ENCODE data around the gene TET2.
"Not testable (repeated sequence)": the region's sequence is repeated elsewhere in the genome, so short reads cannot be mapped to it uniquely, and the experiment has no call there.

Gene TET2

DNA sequence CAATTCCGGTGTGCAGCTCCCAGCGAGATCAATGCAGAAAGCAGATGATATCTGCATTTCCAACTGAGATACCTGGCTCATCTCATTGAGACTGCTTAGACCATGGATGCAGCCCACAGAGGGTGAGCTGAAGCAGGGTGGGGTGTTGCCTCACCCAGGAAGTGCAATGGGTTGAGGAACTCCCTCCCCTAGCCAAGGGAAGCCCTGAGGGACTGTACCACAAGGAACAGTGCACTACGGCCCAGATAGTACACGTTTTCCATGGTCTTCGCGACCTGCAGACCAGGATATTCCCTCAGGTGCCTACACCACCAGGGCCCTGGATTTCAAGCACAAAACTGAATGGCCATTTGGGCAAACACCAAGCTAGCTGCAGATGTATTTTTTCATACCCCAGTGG is 150.0 kb downstream of the TET2 start:
- Histone ChIP-seq H3K27me3 (replicated peaks; ENCODE audit: control insufficient read depth, insufficient read depth, low read length) (no peaks in the 10 kb centered on the region), H3K4me3 (ENCODE audit: low read length) (no peak overlapping the region)
- DNase-seq (ENCODE audit: low read depth) = no peak

DNA sequence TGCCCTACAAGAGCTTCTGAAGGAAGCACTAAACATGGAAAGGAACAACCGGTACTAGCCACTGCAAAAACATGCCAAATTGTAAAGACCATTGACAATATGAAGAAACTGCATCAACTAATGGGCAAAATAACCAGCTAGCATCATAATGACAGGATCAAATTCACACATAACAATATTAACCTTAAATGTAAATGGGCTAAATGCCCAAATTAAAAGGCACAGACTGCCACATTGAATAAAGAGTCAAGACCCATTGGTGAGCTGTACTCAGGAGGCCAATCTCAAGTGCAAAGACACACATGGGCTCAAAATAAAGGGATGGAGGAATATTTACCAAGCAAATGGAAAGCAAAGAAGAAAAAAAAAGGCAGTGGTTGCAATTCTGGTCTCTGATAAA is 152.4 kb downstream of the TET2 start:
- not testable (repeated sequence) for H3K36me3 ChIP-seq (ENCODE audit: control insufficient read depth, insufficient read depth, low read length, severe bottlenecking); H3K4me3 ChIP-seq (ENCODE audit: low read length); H3K4me1 ChIP-seq (ENCODE audit: control insufficient read depth, insufficient read depth, low read length); H3K27me3 ChIP-seq (replicated peaks; ENCODE audit: control insufficient read depth, insufficient read depth, low read length); DNase-seq (ENCODE audit: low read depth); H3K9ac ChIP-seq (ENCODE audit: low read length)
- peaks cover 14% of the 10 kb centered on the region for H3K9me3 ChIP-seq (ENCODE audit: control insufficient read depth, low read length)

More for the DNA sequence above, 150.0 kb downstream of the TET2 start:
- Histone ChIP-seq H3K9me3 (ENCODE audit: control insufficient read depth, low read length) (peaks cover 4% of the 10 kb centered on the region), H3K4me1 (ENCODE audit: control insufficient read depth, insufficient read depth, low read length) (no peaks in the 10 kb centered on the region), H3K36me3 (ENCODE audit: control insufficient read depth, insufficient read depth, low read length, severe bottlenecking) (no peaks in the 10 kb centered on the region), H3K9ac (ENCODE audit: low read length) (no peak overlapping the region)

DNA sequence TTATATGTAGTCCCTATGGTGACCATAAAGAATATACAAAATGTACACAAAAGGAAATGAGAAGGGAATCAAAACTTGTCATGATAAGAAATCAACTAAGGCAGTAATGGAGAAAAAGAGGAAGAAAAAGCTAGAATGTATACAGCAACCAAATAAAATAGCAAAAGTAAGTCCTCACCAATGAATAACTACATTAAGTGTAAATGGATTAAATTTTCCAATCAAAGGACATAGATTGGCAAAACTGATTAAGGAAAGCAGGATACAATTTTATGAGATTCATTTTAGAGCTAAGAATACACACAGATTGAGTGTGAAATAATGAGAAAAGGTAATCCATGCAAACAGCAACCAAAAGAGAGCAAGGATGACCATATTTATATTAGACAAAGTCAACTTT is 157.4 kb downstream of the TET2 start:
- Histone ChIP-seq H3K4me1 (ENCODE audit: control insufficient read depth, insufficient read depth, low read length) (no peaks in the 10 kb centered on the region), H3K9ac (ENCODE audit: low read length) (no peak overlapping the region), H3K9me3 (ENCODE audit: control insufficient read depth, low read length) (peaks cover 17% of the 10 kb centered on the region), H3K27me3 (replicated peaks; ENCODE audit: control insufficient read depth, insufficient read depth, low read length) (no peaks in the 10 kb centered on the region), H3K36me3 (ENCODE audit: control insufficient read depth, insufficient read depth, low read length, severe bottlenecking) (no peaks in the 10 kb centered on the region), H3K4me3 (ENCODE audit: low read length) (no peak overlapping the region)
- DNase-seq (ENCODE audit: low read depth) = no peak

DNA sequence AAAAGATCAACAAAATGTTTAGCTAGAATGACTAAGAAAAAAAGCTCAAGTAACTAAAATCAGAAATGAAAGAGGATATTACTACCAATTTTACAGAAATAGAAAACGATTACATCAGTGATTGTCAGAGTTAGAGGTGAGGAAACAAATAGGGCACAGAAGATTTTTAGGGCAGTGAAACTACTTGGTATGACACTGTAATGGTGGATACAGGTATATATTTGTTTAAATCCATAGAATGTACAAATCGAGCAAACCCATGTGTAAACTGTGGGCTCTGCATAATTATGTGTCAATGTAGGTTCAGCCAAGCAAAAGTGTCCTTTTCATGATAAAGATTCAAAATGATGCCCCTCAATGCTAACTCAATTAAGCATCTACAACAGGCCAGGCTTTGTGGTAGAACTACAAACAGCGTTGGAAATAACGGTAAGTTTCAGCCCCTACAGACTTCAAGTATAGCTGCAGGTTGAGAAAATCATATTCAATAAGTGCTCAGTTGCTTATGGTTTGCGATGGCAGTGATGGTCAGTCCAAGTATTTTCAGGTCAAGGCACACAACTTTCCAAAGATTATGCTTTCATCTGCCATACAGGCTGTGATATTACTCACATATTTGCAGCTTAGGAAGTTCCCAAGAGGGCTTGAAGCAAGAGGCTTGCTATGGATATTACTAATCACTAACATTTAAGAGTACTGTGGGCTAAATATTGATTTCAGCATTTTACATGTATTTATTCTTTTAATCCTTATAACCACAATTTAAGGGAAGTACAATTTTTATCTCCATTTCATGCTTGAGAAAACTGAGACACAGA is 158.6 kb downstream of the TET2 start:
- Histone ChIP-seq H3K4me1 (ENCODE audit: control insufficient read depth, insufficient read depth, low read length) (no peaks in the 10 kb centered on the region), H3K9ac (ENCODE audit: low read length) (no peak overlapping the region), H3K36me3 (ENCODE audit: control insufficient read depth, insufficient read depth, low read length, severe bottlenecking) (no peaks in the 10 kb centered on the region), H3K9me3 (ENCODE audit: control insufficient read depth, low read length) (peaks cover 17% of the 10 kb centered on the region), H3K27me3 (replicated peaks; ENCODE audit: control insufficient read depth, insufficient read depth, low read length) (no peaks in the 10 kb centered on the region), H3K4me3 (ENCODE audit: low read length) (no peak overlapping the region)
- no peak for DNase-seq (ENCODE audit: low read depth)

DNA sequence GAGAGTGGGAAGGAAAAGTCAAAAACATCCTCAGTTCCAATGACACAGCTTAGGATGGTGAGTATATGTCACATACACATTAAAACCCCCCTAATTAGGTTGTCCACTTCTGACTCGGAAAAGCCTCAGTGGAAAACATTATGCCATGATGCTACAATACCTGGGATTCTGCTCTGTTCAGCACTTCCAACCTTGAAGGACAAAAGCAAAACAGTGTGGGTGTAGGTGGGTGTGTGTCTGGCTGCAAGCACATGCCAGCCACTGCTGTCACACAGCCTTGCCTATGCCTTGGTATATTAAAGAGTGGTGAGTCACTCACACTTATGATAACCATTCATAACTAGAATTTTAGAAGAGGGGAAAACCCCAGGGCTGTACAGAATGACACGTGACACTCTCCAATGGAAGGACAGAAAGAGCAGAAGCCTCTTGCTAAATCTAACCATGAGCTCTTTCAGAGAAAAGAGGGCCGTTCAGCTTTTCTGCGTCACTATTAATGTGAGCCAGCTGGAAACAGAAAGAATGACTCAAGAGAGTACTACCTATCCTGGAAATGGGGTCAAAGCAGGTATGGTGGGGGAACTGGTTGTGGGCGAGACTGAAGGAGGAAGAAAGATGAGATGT is 159.6 kb downstream of the TET2 start:
- Histone ChIP-seq H3K4me3 (ENCODE audit: low read length) (no peak overlapping the region), H3K36me3 (ENCODE audit: control insufficient read depth, insufficient read depth, low read length, severe bottlenecking) (no peaks in the 10 kb centered on the region), H3K9ac (ENCODE audit: low read length) (no peak overlapping the region), H3K4me1 (ENCODE audit: control insufficient read depth, insufficient read depth, low read length) (no peaks in the 10 kb centered on the region), H3K9me3 (ENCODE audit: control insufficient read depth, low read length) (peaks cover 17% of the 10 kb centered on the region), H3K27me3 (replicated peaks; ENCODE audit: control insufficient read depth, insufficient read depth, low read length) (no peaks in the 10 kb centered on the region)
- no peak for DNase-seq (ENCODE audit: low read depth)

DNA sequence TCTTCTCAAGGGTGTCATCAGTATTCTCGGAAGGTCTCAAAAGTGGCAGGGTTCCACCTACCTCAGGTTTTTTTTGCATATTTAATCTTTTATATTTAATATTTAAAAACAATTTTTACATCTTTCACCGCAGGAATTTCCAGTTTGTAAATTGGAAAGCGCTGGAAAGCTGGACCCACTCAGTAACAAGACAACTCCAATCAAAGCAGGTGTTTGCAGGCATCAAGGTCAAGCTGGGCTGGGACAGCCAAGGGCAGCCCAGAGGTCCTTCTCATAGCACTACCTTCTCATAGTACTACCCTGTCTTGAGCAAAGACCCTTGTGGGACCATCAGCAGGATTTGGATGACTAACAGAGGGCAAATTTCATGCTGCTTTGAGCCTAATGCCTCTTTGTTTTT is 160.1 kb downstream of the TET2 start:
- no peak overlapping the region for H3K9ac ChIP-seq (ENCODE audit: low read length)
- H3K4me1 ChIP-seq (ENCODE audit: control insufficient read depth, insufficient read depth, low read length) = no peaks in the 10 kb centered on the region
- no peak overlapping the region for H3K4me3 ChIP-seq (ENCODE audit: low read length)
- H3K9me3 ChIP-seq (ENCODE audit: control insufficient read depth, low read length) = peaks cover 17% of the 10 kb centered on the region
- no peaks in the 10 kb centered on the region for H3K27me3 ChIP-seq (replicated peaks; ENCODE audit: control insufficient read depth, insufficient read depth, low read length)
- no peaks in the 10 kb centered on the region for H3K36me3 ChIP-seq (ENCODE audit: control insufficient read depth, insufficient read depth, low read length, severe bottlenecking)
- DNase-seq (ENCODE audit: low read depth) = no peak

DNA sequence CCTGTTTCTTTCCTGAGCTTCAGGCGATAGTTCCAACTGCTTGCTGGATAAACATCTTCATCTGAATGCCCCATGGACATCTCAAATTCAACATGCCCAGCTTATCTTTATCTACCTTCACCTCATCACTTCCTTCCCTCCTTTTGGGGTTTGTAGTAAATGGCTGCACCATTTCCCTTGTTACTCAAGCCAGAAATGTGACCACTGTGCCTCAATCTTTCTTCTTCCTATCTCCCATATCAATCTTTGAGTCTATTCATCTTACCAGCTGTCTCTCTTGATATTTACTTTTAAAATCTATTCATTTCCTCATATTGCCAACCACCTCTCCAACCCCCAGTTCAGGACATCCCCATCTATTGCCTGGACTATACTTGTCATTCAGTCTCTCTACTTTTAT is 171.8 kb downstream of the TET2 start:
- Histone ChIP-seq H3K9me3 (ENCODE audit: control insufficient read depth, low read length) (no peaks in the 10 kb centered on the region), H3K4me3 (ENCODE audit: low read length) (no peak overlapping the region), H3K36me3 (ENCODE audit: control insufficient read depth, insufficient read depth, low read length, severe bottlenecking) (no peaks in the 10 kb centered on the region), H3K27me3 (replicated peaks; ENCODE audit: control insufficient read depth, insufficient read depth, low read length) (no peaks in the 10 kb centered on the region), H3K9ac (ENCODE audit: low read length) (no peak overlapping the region), H3K4me1 (ENCODE audit: control insufficient read depth, insufficient read depth, low read length) (no peaks in the 10 kb centered on the region)
- DNase-seq (ENCODE audit: low read depth) = no peak

DNA sequence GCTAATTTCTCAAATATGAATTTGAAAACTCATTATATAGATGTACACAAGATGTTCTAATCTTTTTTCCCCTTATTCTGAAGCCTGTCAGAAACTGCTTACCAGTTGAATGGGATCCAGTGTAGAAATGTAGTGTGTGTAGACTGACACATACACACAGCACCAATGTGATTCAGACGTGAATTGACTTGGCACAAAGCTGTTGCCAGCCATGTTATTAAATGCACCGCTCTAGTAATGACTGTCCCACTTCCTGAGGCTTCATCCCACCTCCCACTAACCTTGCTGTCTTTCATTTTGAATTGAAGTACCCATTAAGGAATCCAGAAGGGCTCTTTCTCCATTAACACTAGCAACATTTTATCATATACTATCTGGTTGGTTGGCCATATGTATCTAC is 180.5 kb downstream of the TET2 start:
- no peaks in the 10 kb centered on the region for H3K4me1 ChIP-seq (ENCODE audit: control insufficient read depth, insufficient read depth, low read length)
- DNase-seq (ENCODE audit: low read depth) = no peak
- H3K4me3 ChIP-seq (ENCODE audit: low read length) = no peak overlapping the region
- no peaks in the 10 kb centered on the region for H3K36me3 ChIP-seq (ENCODE audit: control insufficient read depth, insufficient read depth, low read length, severe bottlenecking)
- H3K9me3 ChIP-seq (ENCODE audit: control insufficient read depth, low read length) = no peaks in the 10 kb centered on the region
- no peaks in the 10 kb centered on the region for H3K27me3 ChIP-seq (replicated peaks; ENCODE audit: control insufficient read depth, insufficient read depth, low read length)
- H3K9ac ChIP-seq (ENCODE audit: low read length) = no peak overlapping the region

DNA sequence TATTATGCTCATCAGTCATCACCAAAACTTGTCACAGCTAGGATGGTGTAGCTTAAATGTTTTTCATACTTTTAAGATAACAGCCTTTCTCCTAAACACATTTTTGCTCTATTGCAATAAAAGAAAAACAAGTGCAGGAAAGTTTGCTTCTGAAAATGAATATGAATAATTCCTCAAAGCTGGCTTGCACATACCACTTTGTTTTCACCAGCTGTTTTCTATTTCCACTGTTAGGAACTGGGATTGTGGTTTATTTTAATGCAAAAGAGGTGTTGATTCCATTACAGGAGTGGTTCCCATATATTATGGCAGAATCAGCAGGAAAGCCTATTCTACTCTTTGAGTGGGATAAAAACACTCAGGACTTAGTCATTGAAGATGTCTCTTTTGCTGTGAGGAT is 181.3 kb downstream of the TET2 start:
- H3K9ac ChIP-seq (ENCODE audit: low read length) = no peak overlapping the region
- H3K36me3 ChIP-seq (ENCODE audit: control insufficient read depth, insufficient read depth, low read length, severe bottlenecking) = no peaks in the 10 kb centered on the region
- no peak overlapping the region for H3K4me3 ChIP-seq (ENCODE audit: low read length)
- no peaks in the 10 kb centered on the region for H3K4me1 ChIP-seq (ENCODE audit: control insufficient read depth, insufficient read depth, low read length)
- no peaks in the 10 kb centered on the region for H3K27me3 ChIP-seq (replicated peaks; ENCODE audit: control insufficient read depth, insufficient read depth, low read length)
- no peaks in the 10 kb centered on the region for H3K9me3 ChIP-seq (ENCODE audit: control insufficient read depth, low read length)
- no peak for DNase-seq (ENCODE audit: low read depth)

DNA sequence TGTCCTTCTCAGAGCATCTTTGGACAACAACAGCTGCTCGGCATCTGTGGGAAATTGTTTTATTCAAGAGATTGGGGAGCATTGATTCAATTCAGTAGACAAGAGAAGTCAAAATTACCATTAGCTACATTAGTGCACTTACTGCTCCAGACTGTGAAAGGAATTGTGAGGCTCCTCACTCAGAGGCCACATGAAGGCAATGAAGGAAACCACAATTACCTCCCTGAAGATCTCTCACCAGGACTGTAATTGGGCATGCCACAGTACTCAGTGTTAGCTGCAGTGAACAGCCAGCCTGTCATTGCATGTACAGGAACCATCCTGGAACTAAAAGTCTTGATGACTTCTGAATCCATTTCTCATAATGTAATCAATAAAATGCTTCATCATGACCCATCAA is 182.4 kb downstream of the TET2 start:
- H3K9ac ChIP-seq (ENCODE audit: low read length) = no peak overlapping the region
- H3K9me3 ChIP-seq (ENCODE audit: control insufficient read depth, low read length) = no peaks in the 10 kb centered on the region
- H3K4me3 ChIP-seq (ENCODE audit: low read length) = no peak overlapping the region
- no peaks in the 10 kb centered on the region for H3K36me3 ChIP-seq (ENCODE audit: control insufficient read depth, insufficient read depth, low read length, severe bottlenecking)
- no peak for DNase-seq (ENCODE audit: low read depth)
- no peaks in the 10 kb centered on the region for H3K4me1 ChIP-seq (ENCODE audit: control insufficient read depth, insufficient read depth, low read length)
- H3K27me3 ChIP-seq (replicated peaks; ENCODE audit: control insufficient read depth, insufficient read depth, low read length) = no peaks in the 10 kb centered on the region

Data from adipocyte (in vitro differentiated cells).